Measurements from ENCODE around the gene NEDD4L. TPM values are rescaled to one million over a fixed set of nuclear protein-coding genes. Genes with fewer than 3 reads are reported as not detected.
A peak's percentile ranks its signal among the peaks of the same experiment; 100 is the strongest.

The NEDD4L gene
- total and polyA plus RNA-seq, 4 donors, result 10.2 to 20.3 (median 13.2) TPM

DNA sequence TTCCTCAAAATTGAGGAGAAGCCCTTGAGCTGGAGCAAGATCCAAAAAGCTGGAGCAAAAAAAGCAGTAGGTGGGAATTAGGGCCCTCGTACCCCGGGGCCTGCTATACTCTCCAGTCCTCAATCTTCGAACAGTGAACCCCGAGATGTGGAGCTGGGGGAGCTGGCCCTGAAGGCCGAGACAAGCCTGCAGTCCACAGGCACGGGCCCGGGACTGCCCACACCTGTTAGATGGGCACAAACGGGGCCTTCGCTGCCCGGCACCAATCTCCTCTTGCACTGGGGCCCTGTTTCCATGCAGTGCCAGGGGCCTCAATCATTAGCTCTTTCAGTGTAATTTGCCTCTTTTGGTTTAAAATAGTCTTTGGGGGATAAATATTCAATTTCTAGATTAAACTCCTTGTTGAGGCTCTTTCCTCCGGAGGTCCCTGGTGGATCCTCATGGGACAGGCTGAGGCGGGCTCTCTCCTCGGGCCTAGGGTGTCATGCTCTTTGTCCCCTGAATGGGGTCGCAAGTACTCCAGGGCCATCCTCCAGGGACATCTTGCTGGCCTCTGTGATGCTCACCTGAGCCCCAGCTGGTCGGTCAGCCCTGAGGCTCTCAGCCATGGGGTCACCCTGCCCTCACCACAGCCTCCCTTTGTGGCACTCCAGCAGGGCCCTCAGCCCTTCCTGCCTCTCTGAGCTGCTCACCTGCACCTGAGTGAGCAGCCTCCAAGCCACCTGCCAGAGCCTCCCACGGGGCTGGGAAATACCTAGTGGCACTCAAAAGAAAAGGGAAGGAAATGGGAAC, 361.3 kb downstream of the NEDD4L start:
- Histone ChIP-seq H3K9ac (ENCODE audit: low read depth in 1 of 2, low read length in 2 of 2) (no peak overlapping the region), H3K27ac (ENCODE audit: low read depth in 1 of 2, low read length in 2 of 2) (peak overlapping the region; percentile 88 to 93), H3K27me3 (ENCODE audit: control insufficient read depth in 4 of 4, insufficient read depth in 4 of 4, low read length in 3 of 4) (no peaks in the 10 kb centered on the region), H3K4me3 (ENCODE audit: low read depth in 1 of 3, low read length in 3 of 3) (no peak overlapping the region), H3K9me3 (ENCODE audit: control insufficient read depth in 4 of 4, low read length in 3 of 4) (no peaks in the 10 kb centered on the region), H3K36me3 (ENCODE audit: control insufficient read depth in 4 of 4, insufficient read depth in 3 of 4, low read depth in 1 of 4, low read length in 3 of 4) (no peaks in the 10 kb centered on the region), H3K4me1 (ENCODE audit: control insufficient read depth in 4 of 4, insufficient read depth in 4 of 4, low read length in 3 of 4) (peaks cover 11 to 89% (median 62%) of the 10 kb centered on the region in 4 donors)
- no peak for DNase-seq (ENCODE audit: low spot score)
- WGBS, result 90% methylated on average over 16 of the region's 16 CpGs
- TF ChIP-seq RXRA (IDR thresholded peaks at IDR 0.05), result no peak
- TF ChIP-seq SP1 (IDR thresholded peaks at IDR 0.05), result no peak
- TF ChIP-seq HNF4G (IDR thresholded peaks at IDR 0.05), result no peak
- TF ChIP-seq TAF1 (conservative IDR thresholded peaks at IDR 0.05), result no peak
- TF ChIP-seq, protein P1, sequence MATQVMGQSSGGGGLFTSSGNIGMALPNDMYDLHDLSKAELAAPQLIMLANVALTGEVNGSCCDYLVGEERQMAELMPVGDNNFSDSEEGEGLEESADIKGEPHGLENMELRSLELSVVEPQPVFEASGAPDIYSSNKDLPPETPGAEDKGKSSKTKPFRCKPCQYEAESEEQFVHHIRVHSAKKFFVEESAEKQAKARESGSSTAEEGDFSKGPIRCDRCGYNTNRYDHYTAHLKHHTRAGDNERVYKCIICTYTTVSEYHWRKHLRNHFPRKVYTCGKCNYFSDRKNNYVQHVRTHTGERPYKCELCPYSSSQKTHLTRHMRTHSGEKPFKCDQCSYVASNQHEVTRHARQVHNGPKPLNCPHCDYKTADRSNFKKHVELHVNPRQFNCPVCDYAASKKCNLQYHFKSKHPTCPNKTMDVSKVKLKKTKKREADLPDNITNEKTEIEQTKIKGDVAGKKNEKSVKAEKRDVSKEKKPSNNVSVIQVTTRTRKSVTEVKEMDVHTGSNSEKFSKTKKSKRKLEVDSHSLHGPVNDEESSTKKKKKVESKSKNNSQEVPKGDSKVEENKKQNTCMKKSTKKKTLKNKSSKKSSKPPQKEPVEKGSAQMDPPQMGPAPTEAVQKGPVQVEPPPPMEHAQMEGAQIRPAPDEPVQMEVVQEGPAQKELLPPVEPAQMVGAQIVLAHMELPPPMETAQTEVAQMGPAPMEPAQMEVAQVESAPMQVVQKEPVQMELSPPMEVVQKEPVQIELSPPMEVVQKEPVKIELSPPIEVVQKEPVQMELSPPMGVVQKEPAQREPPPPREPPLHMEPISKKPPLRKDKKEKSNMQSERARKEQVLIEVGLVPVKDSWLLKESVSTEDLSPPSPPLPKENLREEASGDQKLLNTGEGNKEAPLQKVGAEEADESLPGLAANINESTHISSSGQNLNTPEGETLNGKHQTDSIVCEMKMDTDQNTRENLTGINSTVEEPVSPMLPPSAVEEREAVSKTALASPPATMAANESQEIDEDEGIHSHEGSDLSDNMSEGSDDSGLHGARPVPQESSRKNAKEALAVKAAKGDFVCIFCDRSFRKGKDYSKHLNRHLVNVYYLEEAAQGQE (IDR thresholded peaks at IDR 0.05), result no peak
- TF ChIP-seq JUND (IDR thresholded peaks at IDR 0.05), result no peak
- no peak for TF ChIP-seq YY1 (IDR thresholded peaks at IDR 0.05)
- no peak for TF ChIP-seq HNF4A (conservative IDR thresholded peaks at IDR 0.05)
- TF ChIP-seq GABPA (IDR thresholded peaks at IDR 0.05 in 1 of 2, conservative IDR thresholded peaks at IDR 0.05 in 1 of 2), result no peak
- no peak for TF ChIP-seq NR2F2 (IDR thresholded peaks at IDR 0.05)
- TF ChIP-seq EGR1 (IDR thresholded peaks at IDR 0.05; ENCODE audit: low read depth in 2 of 2), result no peak
- no peak for TF ChIP-seq FOXA1 (IDR thresholded peaks at IDR 0.05)
- TF ChIP-seq, protein P2, sequence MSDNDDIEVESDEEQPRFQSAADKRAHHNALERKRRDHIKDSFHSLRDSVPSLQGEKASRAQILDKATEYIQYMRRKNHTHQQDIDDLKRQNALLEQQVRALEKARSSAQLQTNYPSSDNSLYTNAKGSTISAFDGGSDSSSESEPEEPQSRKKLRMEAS (IDR thresholded peaks at IDR 0.05), result no peak
- TF ChIP-seq, protein P3, sequence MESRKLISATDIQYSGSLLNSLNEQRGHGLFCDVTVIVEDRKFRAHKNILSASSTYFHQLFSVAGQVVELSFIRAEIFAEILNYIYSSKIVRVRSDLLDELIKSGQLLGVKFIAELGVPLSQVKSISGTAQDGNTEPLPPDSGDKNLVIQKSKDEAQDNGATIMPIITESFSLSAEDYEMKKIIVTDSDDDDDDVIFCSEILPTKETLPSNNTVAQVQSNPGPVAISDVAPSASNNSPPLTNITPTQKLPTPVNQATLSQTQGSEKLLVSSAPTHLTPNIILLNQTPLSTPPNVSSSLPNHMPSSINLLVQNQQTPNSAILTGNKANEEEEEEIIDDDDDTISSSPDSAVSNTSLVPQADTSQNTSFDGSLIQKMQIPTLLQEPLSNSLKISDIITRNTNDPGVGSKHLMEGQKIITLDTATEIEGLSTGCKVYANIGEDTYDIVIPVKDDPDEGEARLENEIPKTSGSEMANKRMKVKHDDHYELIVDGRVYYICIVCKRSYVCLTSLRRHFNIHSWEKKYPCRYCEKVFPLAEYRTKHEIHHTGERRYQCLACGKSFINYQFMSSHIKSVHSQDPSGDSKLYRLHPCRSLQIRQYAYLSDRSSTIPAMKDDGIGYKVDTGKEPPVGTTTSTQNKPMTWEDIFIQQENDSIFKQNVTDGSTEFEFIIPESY (IDR thresholded peaks at IDR 0.05), result no peak
- TF ChIP-seq FOXA2 (IDR thresholded peaks at IDR 0.05), result no peak
- TF ChIP-seq, protein P4, sequence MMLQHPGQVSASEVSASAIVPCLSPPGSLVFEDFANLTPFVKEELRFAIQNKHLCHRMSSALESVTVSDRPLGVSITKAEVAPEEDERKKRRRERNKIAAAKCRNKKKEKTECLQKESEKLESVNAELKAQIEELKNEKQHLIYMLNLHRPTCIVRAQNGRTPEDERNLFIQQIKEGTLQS (IDR thresholded peaks at IDR 0.05), result no peak
- TF ChIP-seq RAD21 (IDR thresholded peaks at IDR 0.05), result no peak
- TF ChIP-seq, protein P5, sequence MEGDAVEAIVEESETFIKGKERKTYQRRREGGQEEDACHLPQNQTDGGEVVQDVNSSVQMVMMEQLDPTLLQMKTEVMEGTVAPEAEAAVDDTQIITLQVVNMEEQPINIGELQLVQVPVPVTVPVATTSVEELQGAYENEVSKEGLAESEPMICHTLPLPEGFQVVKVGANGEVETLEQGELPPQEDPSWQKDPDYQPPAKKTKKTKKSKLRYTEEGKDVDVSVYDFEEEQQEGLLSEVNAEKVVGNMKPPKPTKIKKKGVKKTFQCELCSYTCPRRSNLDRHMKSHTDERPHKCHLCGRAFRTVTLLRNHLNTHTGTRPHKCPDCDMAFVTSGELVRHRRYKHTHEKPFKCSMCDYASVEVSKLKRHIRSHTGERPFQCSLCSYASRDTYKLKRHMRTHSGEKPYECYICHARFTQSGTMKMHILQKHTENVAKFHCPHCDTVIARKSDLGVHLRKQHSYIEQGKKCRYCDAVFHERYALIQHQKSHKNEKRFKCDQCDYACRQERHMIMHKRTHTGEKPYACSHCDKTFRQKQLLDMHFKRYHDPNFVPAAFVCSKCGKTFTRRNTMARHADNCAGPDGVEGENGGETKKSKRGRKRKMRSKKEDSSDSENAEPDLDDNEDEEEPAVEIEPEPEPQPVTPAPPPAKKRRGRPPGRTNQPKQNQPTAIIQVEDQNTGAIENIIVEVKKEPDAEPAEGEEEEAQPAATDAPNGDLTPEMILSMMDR (IDR thresholded peaks at IDR 0.05; ENCODE audit: low read depth, low read length, missing input control), result no peak

Measured in liver (tissue), 9 donors.